H1 (cell line): ENCODE data around the gene GUCY1A2. TPM values are rescaled to one million over a fixed set of nuclear protein-coding genes. Genes with fewer than 3 reads are reported as not detected.

ENCODE experiments used
- CTCF ChIA-PET: fragments of 300-600 bp; sonication (Branson Sonifier 250); formaldehyde crosslinking; loops from one replicate; lab custom pipeline; 2021; ENCODE audit not compliant: partially characterized antibody; lab: Charles Lee
- POLR2A ChIA-PET: fragments of 300-600 bp; sonication (Branson Sonifier 250); formaldehyde crosslinking; loops from one replicate; lab custom pipeline; 2021; ENCODE audit warnings: inconsistent platforms; ENCODE audit not compliant: partially characterized antibody; lab: Charles Lee
- DNase-seq, 2 experiments: peaks; one replicate each; pipeline versions ENCODE4 v3.0.0 to v3.0.0-alpha.2; 2010 to 2022; ENCODE audit warnings: low spot score in 2 of 2, low read depth in 1 of 2, mixed read lengths in 1 of 2
- FAIRE-seq: peaks from 2 replicates; lab custom pipeline; 2011; peaks lifted over from hg19 to GRCh38; lab: Jason Lieb, UNC
- H2AFZ ChIP-seq: 2 replicates; pipeline ENCODE4 v1.8.1; 2012; ENCODE audit warnings: low read length, inconsistent platforms
- H2AK5ac ChIP-seq: 2 replicates; pipeline ENCODE4 v1.6.1; 2013; ENCODE audit warnings: low read depth, low read length
- H2BK120ac ChIP-seq: replicated peaks from 2 replicates; pipeline ENCODE3; 2013; ENCODE audit warnings: low read depth, low read length, inconsistent platforms
- H2BK12ac ChIP-seq: 2 replicates; pipeline ENCODE4 v1.6.1; 2013; ENCODE audit warnings: low read depth, low read length
- H2BK15ac ChIP-seq: 2 replicates; pipeline ENCODE4 v1.6.1; 2013; ENCODE audit warnings: low read length
- H2BK20ac ChIP-seq: 2 replicates; pipeline ENCODE4 v1.6.1; 2013; ENCODE audit warnings: low read length
- H2BK5ac ChIP-seq: 2 replicates; pipeline ENCODE4 v1.6.1; 2013; ENCODE audit warnings: low read depth, low read length
- H3K14ac ChIP-seq: 2 replicates; pipeline ENCODE4 v1.6.1; 2013; ENCODE audit warnings: inconsistent platforms; ENCODE audit not compliant: insufficient read length
- H3K18ac ChIP-seq: 2 replicates; pipeline ENCODE4 v1.6.1; 2013; ENCODE audit warnings: low read length; ENCODE audit errors: extremely low read depth
- H3K23ac ChIP-seq: 2 replicates; pipeline ENCODE4 v1.6.1; 2013; ENCODE audit warnings: inconsistent platforms; ENCODE audit not compliant: insufficient read length
- H3K23me2 ChIP-seq: 2 replicates; pipeline ENCODE4 v1.6.1; 2013; ENCODE audit warnings: low read depth, low read length
- H3K27ac ChIP-seq: 2 replicates; pipeline ENCODE4 v1.6.1; 2011; ENCODE audit warnings: low read depth, low read length, inconsistent platforms
- H3K27me3 ChIP-seq, 4 experiments: replicated peaks in 1 of 4; 1 replicate in 1 of 4; 2 replicates in 3 of 4; pipeline versions ENCODE4 v1.6.1 to v1.8.1; 2011 to 2013; ENCODE audit warnings: low read length in 3 of 4, mild to moderate bottlenecking in 3 of 4, inconsistent platforms in 2 of 4, mixed read lengths in 2 of 4, moderate library complexity in 1 of 4; ENCODE audit not compliant: control insufficient read depth in 3 of 4, insufficient read depth in 3 of 4; ENCODE audit errors: extremely low read depth in 1 of 4
- H3K36me3 ChIP-seq, 4 experiments: 2 replicates each; pipeline versions ENCODE4 v1.6.1 to v1.8.1; 2011 to 2013; ENCODE audit warnings: mild to moderate bottlenecking in 4 of 4, low read length in 3 of 4, moderate library complexity in 2 of 4, control low read depth in 1 of 4, inconsistent platforms in 1 of 4; ENCODE audit not compliant: insufficient read depth in 4 of 4, control insufficient read depth in 2 of 4
- H3K4ac ChIP-seq: replicated peaks from 2 replicates; pipeline ENCODE3; 2013; ENCODE audit warnings: low read length, low read depth, mixed read lengths, inconsistent platforms; ENCODE audit not compliant: insufficient read length
- H3K4me1 ChIP-seq, 4 experiments: replicated peaks in 1 of 4; 1 replicate in 1 of 4; 2 replicates in 3 of 4; pipeline versions ENCODE4 v1.6.1 to v1.8.1; 2011 to 2013; ENCODE audit warnings: low read length in 3 of 4, inconsistent platforms in 2 of 4, mixed read lengths in 1 of 4; ENCODE audit not compliant: insufficient read depth in 4 of 4, control insufficient read depth in 3 of 4
- H3K4me2 ChIP-seq, 2 experiments: 2 replicates each; pipeline versions ENCODE4 v1.6.1 to v1.8.1; 2011 to 2013; ENCODE audit warnings: low read depth in 2 of 2, low read length in 2 of 2, control low read depth in 1 of 2, inconsistent platforms in 1 of 2, mild to moderate bottlenecking in 1 of 2; ENCODE audit not compliant: insufficient read depth in 1 of 2
- H3K4me3 ChIP-seq, 4 experiments: fragments of 200-600, 300-600 bp in 1 of 4; sonication (generic), shearing (Covaris generic), sonication (Bioruptor Twin) in 1 of 4; 2 replicates each; pipeline versions ENCODE4 v1.5.1 to v1.8.1; 2011 to 2016; ENCODE audit warnings: low read length in 4 of 4, low read depth in 3 of 4, control low read depth in 2 of 4, inconsistent platforms in 2 of 4, mild to moderate bottlenecking in 2 of 4, mixed read lengths in 1 of 4, moderate library complexity in 1 of 4; ENCODE audit not compliant: insufficient read depth in 2 of 4; ENCODE audit errors: extremely low read depth in 1 of 4
- H3K56ac ChIP-seq: replicated peaks from 2 replicates; pipeline ENCODE3; 2013; ENCODE audit warnings: low read depth, mild to moderate bottlenecking, mixed read lengths, low read length, inconsistent platforms; ENCODE audit not compliant: insufficient read length
- H3K79me1 ChIP-seq: 2 replicates; pipeline ENCODE4 v1.6.1; 2013; ENCODE audit warnings: low read depth, low read length, control low read depth
- H3K79me2 ChIP-seq, 2 experiments: 2 replicates each; pipeline versions ENCODE4 v1.6.1 to v1.8.1; 2012 to 2013; ENCODE audit warnings: low read length in 2 of 2, mild to moderate bottlenecking in 2 of 2, inconsistent platforms in 1 of 2; ENCODE audit not compliant: insufficient read depth in 2 of 2, control insufficient read depth in 1 of 2
- H3K9ac ChIP-seq, 4 experiments: replicated peaks in 1 of 4; 1 replicate in 1 of 4; 2 replicates in 3 of 4; pipeline versions ENCODE4 v1.6.1 to v1.8.1; 2011 to 2013; ENCODE audit warnings: low read depth in 3 of 4, low read length in 3 of 4, control low read depth in 2 of 4, mild to moderate bottlenecking in 2 of 4, moderate library complexity in 2 of 4, inconsistent platforms in 1 of 4; ENCODE audit errors: extremely low read depth in 1 of 4
- H3K9me3 ChIP-seq, 2 experiments: 2 replicates each; pipeline versions ENCODE4 v1.6.1 to v1.8.1; 2012 to 2013; ENCODE audit warnings: mild to moderate bottlenecking in 2 of 2, moderate library complexity in 2 of 2, control low read depth in 1 of 2, inconsistent platforms in 1 of 2, low read depth in 1 of 2, low read length in 1 of 2, mixed read lengths in 1 of 2; ENCODE audit not compliant: insufficient read depth in 2 of 2
- H4K20me1 ChIP-seq, 2 experiments: replicated peaks in 1 of 2; 2 replicates each; pipeline versions ENCODE3 to v1.8.1; 2011 to 2013; ENCODE audit warnings: inconsistent platforms in 2 of 2, low read length in 2 of 2, mild to moderate bottlenecking in 1 of 2; ENCODE audit not compliant: insufficient read depth in 2 of 2, control insufficient read depth in 1 of 2
- H4K5ac ChIP-seq: 2 replicates; pipeline ENCODE4 v1.6.1; 2013; ENCODE audit warnings: low read length, low read depth, mixed read lengths, inconsistent platforms; ENCODE audit not compliant: insufficient read length
- H4K8ac ChIP-seq: 2 replicates; pipeline ENCODE4 v1.8.0; 2013; ENCODE audit warnings: mild to moderate bottlenecking, moderate library complexity, low read length, inconsistent platforms; ENCODE audit not compliant: insufficient read depth; ENCODE audit errors: extremely low read depth
- H4K91ac ChIP-seq: replicated peaks from 2 replicates; pipeline ENCODE3; 2013; ENCODE audit warnings: low read length, mixed read lengths, inconsistent platforms; ENCODE audit not compliant: insufficient read length
- BCL11A ChIP-seq, 2 experiments: IDR thresholded peaks; one replicate each; pipeline ENCODE4 v1.6.1; 2011; ENCODE audit warnings: low read depth in 2 of 2, low read length in 2 of 2, mild to moderate bottlenecking in 2 of 2
- E2F6 ChIP-seq: IDR thresholded peaks from 2 replicates; pipeline ENCODE4 v1.6.1; 2012; ENCODE audit warnings: inconsistent platforms
- EGR1 ChIP-seq: IDR thresholded peaks from 2 replicates; pipeline ENCODE4 v1.6.1; 2011; ENCODE audit warnings: low read depth, low read length, borderline replicate concordance
- NANOG ChIP-seq: IDR thresholded peaks from 2 replicates; pipeline ENCODE4 v1.6.1; 2011; ENCODE audit warnings: low read length, low read depth, mild to moderate bottlenecking, inconsistent platforms; ENCODE audit not compliant: insufficient read depth, poor library complexity, severe bottlenecking
- PHF8 ChIP-seq: fragments of 200-600 bp; sonication (generic); conservative IDR thresholded peaks from 2 replicates; pipeline ENCODE4 v1.7.1; 2012; ENCODE audit warnings: low read depth, mild to moderate bottlenecking, inconsistent platforms, low read length, moderate library complexity
- RXRA ChIP-seq: IDR thresholded peaks from 2 replicates; pipeline ENCODE4 v1.6.1; 2011; ENCODE audit warnings: low read depth, mild to moderate bottlenecking, low read length, moderate library complexity; ENCODE audit not compliant: insufficient read depth
- SIX5 ChIP-seq: IDR thresholded peaks from 2 replicates; pipeline ENCODE4 v1.6.1; 2011; ENCODE audit warnings: mild to moderate bottlenecking, low read depth, low read length
- WGBS, 2 experiments: shearing (Covaris generic) in 1 of 2; methylation state at CpG; one replicate each; pipeline versions ENCODE4 v1.1.6 to v1.1.7; 2013 to 2015; ENCODE audit warnings: low lambda C conversion rate in 2 of 2, mixed read lengths in 2 of 2, inconsistent platforms in 1 of 2, low coverage in 1 of 2, missing lambda C conversion rate in 1 of 2; ENCODE audit not compliant: insufficient replicate concordance in 2 of 2, insufficient coverage in 1 of 2, insufficient read length in 1 of 2; ENCODE audit errors: extremely low coverage in 1 of 2, missing lambda C conversion rate in 1 of 2; 5-methylcytosine and 5-hydroxymethylcytosine counted together
- polyA plus RNA-seq, 7 experiments: library from polyadenylated mRNA; depleted of rRNA in 3 of 7; stranded (reverse) in 5 of 7; unstranded in 2 of 7; fragments of >200 nt in 5 of 7; fragments of 200-250 nt in 2 of 7; gene quantifications; 1 replicate in 5 of 7; 2 replicates in 1 of 7; 4 replicates in 1 of 7; pipeline versions ENCODE4 v1.2.1 to v1.2.3, GENCODE V29; 2011 to 2013; ENCODE audit warnings: missing spikeins in 2 of 7, mixed read lengths in 2 of 7
- total RNA-seq: library from RNA; stranded (reverse); fragmentation: NEBNext Ultra II Directional; extraction: Animal tissue kit (Norgen Biotek cat#: 25700); gene quantifications from 2 replicates; pipeline ENCODE4 v1.2.1, GENCODE V29; 2021

GUCY1A2 gene
- total and polyA plus RNA-seq, 2 of the 8 experiments (the other 6 are each of a cell fraction or from before 2014, with no cell fraction given) = 0.11 to 1.9 TPM

DNA sequence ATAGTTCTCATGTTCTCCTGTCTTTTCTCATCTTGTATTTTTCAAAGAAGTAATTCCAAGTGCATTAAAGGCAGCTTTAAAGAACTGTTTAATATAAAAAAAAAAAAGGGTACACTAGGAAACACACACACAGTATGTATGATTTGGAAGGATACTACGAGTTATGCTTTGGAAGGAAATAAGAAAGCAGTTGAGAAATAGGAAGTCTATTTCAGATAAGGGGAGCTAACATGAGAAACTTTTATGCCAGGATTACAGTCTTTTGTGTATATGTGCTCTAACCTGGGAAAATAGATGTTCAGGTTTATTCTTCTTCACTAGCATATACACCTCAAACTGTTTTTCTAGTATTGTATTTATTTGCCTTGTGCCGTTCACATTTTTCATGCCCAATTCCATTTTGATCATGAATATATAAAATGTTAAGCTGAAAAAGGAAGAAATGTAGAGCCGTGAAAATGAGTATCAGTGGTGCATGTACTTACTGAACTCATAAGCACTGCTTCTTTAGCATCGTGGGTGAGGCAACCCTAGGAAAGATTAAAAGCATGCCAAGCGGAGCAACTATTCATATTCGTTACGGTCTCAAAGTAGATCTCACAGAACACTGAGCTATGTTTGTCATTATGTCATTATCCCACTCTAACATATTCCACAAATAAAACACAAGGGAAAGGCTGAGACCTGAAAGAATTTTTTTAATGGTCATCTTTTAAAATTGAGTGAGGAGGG lies 59.6 kb downstream of the GUCY1A2 start:
- Histone ChIP-seq H3K4ac (no peak overlapping the region), H4K8ac (no peak overlapping the region), H2AFZ (no peak overlapping the region), H3K4me3 (no peak overlapping the region), H4K91ac (no peak overlapping the region), H3K9ac (no peak overlapping the region), H2BK5ac (no peak overlapping the region), H3K23me2 (no peaks in the 10 kb centered on the region), H3K23ac (no peak overlapping the region), H3K4me2 (no peak overlapping the region), H2BK12ac (no peak overlapping the region), H3K27ac (no peak overlapping the region), H4K20me1 (no peaks in the 10 kb centered on the region), H2BK20ac (no peak overlapping the region), H3K56ac (no peak overlapping the region), H3K14ac (no peak overlapping the region), H3K9me3 (no peaks in the 10 kb centered on the region), H3K18ac (no peak overlapping the region), H3K79me1 (no peaks in the 10 kb centered on the region), H2AK5ac (no peak overlapping the region), H2BK15ac (no peak overlapping the region), H3K27me3 (no peaks in the 10 kb centered on the region), H3K79me2 (no peaks in the 10 kb centered on the region), H3K36me3 (no peaks in the 10 kb centered on the region), H2BK120ac (no peak overlapping the region), H4K5ac (no peak overlapping the region), H3K4me1 (peaks cover 6 to 25% (median 14%) of the 10 kb centered on the region in 4 experiments)
- TF ChIP-seq SIX5 (no peak), NANOG (no peak), BCL11A (IDR thresholded peaks at IDR 0.05; ENCODE audit: low read depth in 2 of 2, low read length in 2 of 2) (no peak), PHF8 (no peak), E2F6 (no peak), EGR1 (no peak), RXRA (no peak)
- DNase-seq = no peak
- POLR2A ChIA-PET = interaction anchor here (0.7 kb wide), 1 partner anchor 70 kb away, joined by 3 read pairs; no protein-coding TSS in a partner anchor
- CTCF ChIA-PET = interaction anchor here (0.9 to 2.1 kb wide), 4 partner anchors 16 to 491 kb away, joined by 4 to 6 read pairs (median 4); no protein-coding TSS in a partner anchor
- WGBS, 2 experiments = 72% methylated on average over 7 of the region's 7 CpGs; no CpG with 5 or more reads in 1 of the 2 experiments
- FAIRE-seq = no peak
